DND-41 (cell line): ENCODE measurements around the gene DIAPH1.

Experiments
- ATAC-seq: fragments of 200-7000 bp; cut with Tn5 transposase; 3 replicates; pipeline ENCODE4 v1.9.1; 2021; ENCODE audit warnings: low read depth; ENCODE audit not compliant: insufficient read depth
- DNase-seq: peaks from one replicate; pipeline ENCODE4 v3.0.0-alpha.2; 2020
- H2AFZ ChIP-seq: 2 replicates; pipeline ENCODE4 v1.6.0; 2012; ENCODE audit warnings: low read depth, low read length
- H3K27ac ChIP-seq: 2 replicates; pipeline ENCODE4 v1.5.1; 2012; ENCODE audit warnings: low read length, inconsistent platforms
- H3K27me3 ChIP-seq: fragments of 200-600 bp; sonication (generic); 2 replicates; pipeline ENCODE4 v1.6.0; 2012; ENCODE audit warnings: low read length, mild to moderate bottlenecking, inconsistent platforms; ENCODE audit not compliant: insufficient read depth, poor library complexity
- H3K36me3 ChIP-seq: 2 replicates; pipeline ENCODE4 v1.5.1; 2012; ENCODE audit warnings: low read length, inconsistent platforms; ENCODE audit not compliant: insufficient read depth
- H3K4me1 ChIP-seq: 2 replicates; pipeline ENCODE4 v1.5.1; 2012; ENCODE audit warnings: mild to moderate bottlenecking, low read length; ENCODE audit not compliant: insufficient read depth
- H3K4me2 ChIP-seq: 2 replicates; pipeline ENCODE4 v1.6.0; 2012; ENCODE audit warnings: mild to moderate bottlenecking, moderate library complexity, low read length, inconsistent platforms; ENCODE audit not compliant: insufficient read depth
- H3K4me3 ChIP-seq, 2 experiments: fragments of 200-600 bp in 1 of 2; shearing (Covaris generic) in 1 of 2; 2 replicates each; pipeline ENCODE4 v1.5.1; 2012 to 2016; ENCODE audit warnings: inconsistent platforms in 2 of 2, low read length in 2 of 2, mild to moderate bottlenecking in 2 of 2, low read depth in 1 of 2, moderate library complexity in 1 of 2
- H3K79me2 ChIP-seq: 2 replicates; pipeline ENCODE4 v1.6.0; 2012; ENCODE audit warnings: low read length, inconsistent platforms; ENCODE audit not compliant: insufficient read depth
- H3K9ac ChIP-seq: 2 replicates; pipeline ENCODE4 v1.6.0; 2012; ENCODE audit warnings: low read depth, mild to moderate bottlenecking, inconsistent platforms, low read length, moderate library complexity
- H3K9me3 ChIP-seq: 2 replicates; pipeline ENCODE4 v1.5.1; 2012; ENCODE audit warnings: low read length, moderate library complexity, mild to moderate bottlenecking, inconsistent platforms; ENCODE audit not compliant: insufficient read depth, severe bottlenecking
- H4K20me1 ChIP-seq: 2 replicates; pipeline ENCODE4 v1.6.0; 2012; ENCODE audit warnings: low read length; ENCODE audit not compliant: insufficient read depth
- EZH2 ChIP-seq: IDR thresholded peaks from 3 replicates; pipeline ENCODE4 v1.6.1; 2012; ENCODE audit warnings: borderline replicate concordance, low read depth, mild to moderate bottlenecking, moderate library complexity, low read length, inconsistent platforms; ENCODE audit not compliant: severe bottlenecking
- TF ChIP-seq, protein P1 (sequence below): IDR thresholded peaks from 2 replicates; pipeline ENCODE4 v1.5.1; 2012; ENCODE audit warnings: borderline replicate concordance, low read length, moderate library complexity, mild to moderate bottlenecking; ENCODE audit not compliant: poor library complexity, severe bottlenecking; ENCODE audit errors: extremely low read depth

Gene DIAPH1

DNA sequence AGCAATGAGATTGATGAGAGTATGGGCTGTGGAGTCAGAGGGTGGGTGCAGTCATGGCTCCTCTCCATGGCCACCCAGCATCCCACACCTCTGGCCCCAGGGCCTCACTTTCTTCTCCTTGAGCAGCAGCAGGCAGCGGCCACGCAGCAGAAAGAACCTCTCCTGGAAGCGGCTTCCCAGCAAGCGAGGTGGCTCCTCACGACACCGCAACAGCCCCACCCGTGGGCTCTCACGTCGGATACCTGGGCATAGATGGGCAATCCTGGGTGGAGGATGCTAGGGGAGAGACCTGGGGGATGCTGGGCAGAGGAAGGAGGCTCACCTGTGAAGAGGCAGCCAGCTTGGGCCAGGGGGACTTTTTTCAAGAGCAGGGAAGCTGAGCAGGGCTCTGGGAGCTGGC lies 37.6 kb upstream of the DIAPH1 start:
- DNase-seq: no peak
- Histone ChIP-seq H2AFZ (no peak overlapping the region), H3K27me3 (peaks cover 4% of the 10 kb centered on the region), H3K27ac (no peak overlapping the region), H3K79me2 (no peaks in the 10 kb centered on the region), H3K4me1 (no peaks in the 10 kb centered on the region), H3K4me3 (no peak overlapping the region), H3K9me3 (no peaks in the 10 kb centered on the region), H3K4me2 (no peak overlapping the region), H3K36me3 (no peaks in the 10 kb centered on the region), H3K9ac (no peak overlapping the region), H4K20me1 (no peaks in the 10 kb centered on the region)
- TF ChIP-seq EZH2: no peak
- TF ChIP-seq, protein P1, sequence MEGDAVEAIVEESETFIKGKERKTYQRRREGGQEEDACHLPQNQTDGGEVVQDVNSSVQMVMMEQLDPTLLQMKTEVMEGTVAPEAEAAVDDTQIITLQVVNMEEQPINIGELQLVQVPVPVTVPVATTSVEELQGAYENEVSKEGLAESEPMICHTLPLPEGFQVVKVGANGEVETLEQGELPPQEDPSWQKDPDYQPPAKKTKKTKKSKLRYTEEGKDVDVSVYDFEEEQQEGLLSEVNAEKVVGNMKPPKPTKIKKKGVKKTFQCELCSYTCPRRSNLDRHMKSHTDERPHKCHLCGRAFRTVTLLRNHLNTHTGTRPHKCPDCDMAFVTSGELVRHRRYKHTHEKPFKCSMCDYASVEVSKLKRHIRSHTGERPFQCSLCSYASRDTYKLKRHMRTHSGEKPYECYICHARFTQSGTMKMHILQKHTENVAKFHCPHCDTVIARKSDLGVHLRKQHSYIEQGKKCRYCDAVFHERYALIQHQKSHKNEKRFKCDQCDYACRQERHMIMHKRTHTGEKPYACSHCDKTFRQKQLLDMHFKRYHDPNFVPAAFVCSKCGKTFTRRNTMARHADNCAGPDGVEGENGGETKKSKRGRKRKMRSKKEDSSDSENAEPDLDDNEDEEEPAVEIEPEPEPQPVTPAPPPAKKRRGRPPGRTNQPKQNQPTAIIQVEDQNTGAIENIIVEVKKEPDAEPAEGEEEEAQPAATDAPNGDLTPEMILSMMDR: no peak
- ATAC-seq: no peak

GRCh38 chr5:141655020-141655419 lies 36.2 kb upstream of the DIAPH1 start:
- 0 out of 3 replicates have a peak, but pooled peaks have one; percentile 17 for ATAC-seq
- no peaks in the 10 kb centered on the region for H3K79me2 ChIP-seq
- no peak for TF ChIP-seq EZH2
- TF ChIP-seq, protein P1: no peak
- no peaks in the 10 kb centered on the region for H3K36me3 ChIP-seq
- no peaks in the 10 kb centered on the region for H3K9me3 ChIP-seq
- H4K20me1 ChIP-seq: no peaks in the 10 kb centered on the region
- H2AFZ ChIP-seq: no peak overlapping the region
- DNase-seq: no peak
- no peak overlapping the region for H3K4me3 ChIP-seq
- H3K27ac ChIP-seq: no peak overlapping the region
- no peak overlapping the region for H3K9ac ChIP-seq
- peaks cover 4% of the 10 kb centered on the region for H3K27me3 ChIP-seq
- no peaks in the 10 kb centered on the region for H3K4me1 ChIP-seq
- no peak overlapping the region for H3K4me2 ChIP-seq

DNA sequence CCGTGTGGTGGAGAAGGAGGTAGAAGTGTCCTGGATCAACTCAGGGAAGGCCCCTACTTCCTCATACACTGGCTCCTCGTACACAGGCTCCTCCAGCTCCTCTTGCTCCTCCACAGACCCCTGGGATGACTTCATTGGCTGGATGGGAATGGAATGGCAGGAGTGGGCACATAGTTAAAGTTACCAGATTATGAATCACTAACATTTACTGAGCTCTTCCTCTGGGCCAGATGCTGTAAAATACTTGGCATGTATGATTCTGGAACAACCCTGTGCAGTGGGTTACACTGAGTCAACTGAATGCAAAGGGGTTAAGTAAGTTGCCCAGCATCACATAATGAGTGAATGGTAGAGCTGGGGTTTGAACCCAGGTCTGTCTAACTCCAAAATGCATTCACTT lies 35.5 kb upstream of the DIAPH1 start:
- H3K9ac ChIP-seq: no peak overlapping the region
- H4K20me1 ChIP-seq: no peaks in the 10 kb centered on the region
- no peak overlapping the region for H3K4me3 ChIP-seq
- no peak for DNase-seq
- H3K4me2 ChIP-seq: no peak overlapping the region
- peaks cover 4% of the 10 kb centered on the region for H3K27me3 ChIP-seq
- H3K4me1 ChIP-seq: no peaks in the 10 kb centered on the region
- H3K27ac ChIP-seq: no peak overlapping the region
- H3K36me3 ChIP-seq: no peaks in the 10 kb centered on the region
- H3K79me2 ChIP-seq: no peaks in the 10 kb centered on the region
- no peak for ATAC-seq
- TF ChIP-seq, protein P1: no peak
- no peak for TF ChIP-seq EZH2
- H3K9me3 ChIP-seq: no peaks in the 10 kb centered on the region
- H2AFZ ChIP-seq: no peak overlapping the region

DNA sequence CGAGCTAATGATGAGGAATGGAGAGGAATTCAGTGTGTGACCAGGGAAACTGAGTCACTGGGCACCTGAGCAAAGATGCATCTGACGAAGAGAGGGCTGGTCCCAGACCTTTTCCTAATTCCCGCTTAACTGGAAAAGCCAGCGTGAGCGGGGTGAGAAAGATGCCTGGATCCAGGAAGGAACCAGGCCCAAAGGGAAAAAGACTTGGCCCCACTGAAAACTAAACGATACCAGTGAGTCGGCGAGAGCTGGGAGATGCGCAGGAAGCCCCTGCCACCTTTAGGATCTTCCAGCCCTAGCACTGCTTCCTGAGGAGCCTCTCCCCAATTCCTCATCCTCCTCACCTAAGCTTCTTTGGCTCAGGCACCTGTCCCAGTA lies 32.9 kb upstream of the DIAPH1 start:
- H4K20me1 ChIP-seq: no peaks in the 10 kb centered on the region
- H3K9ac ChIP-seq: no peak overlapping the region
- H3K9me3 ChIP-seq: no peaks in the 10 kb centered on the region
- no peaks in the 10 kb centered on the region for H3K36me3 ChIP-seq
- peaks cover 4% of the 10 kb centered on the region for H3K27me3 ChIP-seq
- H3K4me3 ChIP-seq: no peak overlapping the region
- ATAC-seq (no peak), DNase-seq (no peak)
- H2AFZ ChIP-seq: no peak overlapping the region
- no peak overlapping the region for H3K27ac ChIP-seq
- H3K4me2 ChIP-seq: no peak overlapping the region
- TF ChIP-seq, protein P1: no peak
- no peak for TF ChIP-seq EZH2
- no peaks in the 10 kb centered on the region for H3K4me1 ChIP-seq
- no peaks in the 10 kb centered on the region for H3K79me2 ChIP-seq
